ENCODE results near the gene SHLD1. TPM values are rescaled to one million over a fixed set of nuclear protein-coding genes. Genes with fewer than 3 reads are reported as not detected.

Gene SHLD1
- polyA plus RNA-seq, 1 donor (not counting 4 experiments of a cell fraction or from before 2014, with no cell fraction given) = 3.2 TPM

- H3K4me2 ChIP-seq (ENCODE audit: control insufficient read depth, extremely low read depth, insufficient read depth, low read depth, low read length) = no peak overlapping the region
- no peak overlapping the region for H2AFZ ChIP-seq (ENCODE audit: control insufficient read depth, low read length)
- no peaks in the 10 kb centered on the region for H3K9me3 ChIP-seq (ENCODE audit: control insufficient read depth, low read depth, low read length)
- no peak for FAIRE-seq
- H3K27ac ChIP-seq (ENCODE audit: control insufficient read depth, insufficient read depth, low read length) = no peak overlapping the region
- TF ChIP-seq EZH2 (IDR thresholded peaks at IDR 0.05; ENCODE audit: low read length) (no peak), CTCF (optimal IDR thresholded peaks at IDR 0.05 in 1 of 3, IDR thresholded peaks at IDR 0.05 in 1 of 3, conservative IDR thresholded peaks at IDR 0.05 in 1 of 3; ENCODE audit: extremely low read depth in 1 of 3, insufficient read depth in 2 of 3, low read length in 3 of 3) (no peak)
- no peaks in the 10 kb centered on the region for H4K20me1 ChIP-seq (ENCODE audit: control insufficient read depth, extremely low read depth, insufficient read depth, low read length)
- no peak overlapping the region for H3K4me3 ChIP-seq (ENCODE audit: control insufficient read depth in 2 of 3, extremely low read depth in 1 of 3, insufficient read depth in 2 of 3, low read depth in 1 of 3, low read length in 3 of 3)
- H3K4me1 ChIP-seq (ENCODE audit: control insufficient read depth, extremely low read depth, insufficient read depth, low read length) = no peaks in the 10 kb centered on the region
- no peaks in the 10 kb centered on the region for H3K79me2 ChIP-seq (ENCODE audit: control insufficient read depth, insufficient read depth, low read length)
- no peak overlapping the region for H3K9ac ChIP-seq (ENCODE audit: control insufficient read depth, extremely low read depth, insufficient read depth, low read length)
- no peak for DNase-seq (ENCODE audit: low read depth, low spot score)
- no peaks in the 10 kb centered on the region for H3K9me1 ChIP-seq (ENCODE audit: control insufficient read depth, extremely low read depth, insufficient read depth, low read length)
- dilution Hi-C loops (cut with MboI; ENCODE audit: extremely low pct_ligation_motif_present, low sequenced_read_pairs) = no loop called here
- no peaks in the 10 kb centered on the region for H3K36me3 ChIP-seq (ENCODE audit: control insufficient read depth in 2 of 2, extremely low read depth in 1 of 2, insufficient read depth in 2 of 2, low read length in 2 of 2)
- no peaks in the 10 kb centered on the region for H3K27me3 ChIP-seq (ENCODE audit: control insufficient read depth, extremely low read depth, insufficient read depth, low read length)
These were observed 60.7 kb downstream of the SHLD1 start for GRCh38 chr20:5810800-5811422.

- no peaks in the 10 kb centered on the region for H3K79me2 ChIP-seq (ENCODE audit: control insufficient read depth, insufficient read depth, low read length)
- no peak overlapping the region for H2AFZ ChIP-seq (ENCODE audit: control insufficient read depth, low read length)
- H3K27ac ChIP-seq (ENCODE audit: control insufficient read depth, insufficient read depth, low read length) = no peak overlapping the region
- DNase-seq (ENCODE audit: low read depth, low spot score) (no peak), FAIRE-seq (no peak)
- no peaks in the 10 kb centered on the region for H4K20me1 ChIP-seq (ENCODE audit: control insufficient read depth, extremely low read depth, insufficient read depth, low read length)
- no peak overlapping the region for H3K9ac ChIP-seq (ENCODE audit: control insufficient read depth, extremely low read depth, insufficient read depth, low read length)
- no peak overlapping the region for H3K4me3 ChIP-seq (ENCODE audit: control insufficient read depth in 2 of 3, extremely low read depth in 1 of 3, insufficient read depth in 2 of 3, low read depth in 1 of 3, low read length in 3 of 3)
- H3K36me3 ChIP-seq (ENCODE audit: control insufficient read depth in 2 of 2, extremely low read depth in 1 of 2, insufficient read depth in 2 of 2, low read length in 2 of 2) = no peaks in the 10 kb centered on the region
- H3K4me1 ChIP-seq (ENCODE audit: control insufficient read depth, extremely low read depth, insufficient read depth, low read length) = no peaks in the 10 kb centered on the region
- dilution Hi-C loops (cut with MboI; ENCODE audit: extremely low pct_ligation_motif_present, low sequenced_read_pairs) = no loop called here
- no peaks in the 10 kb centered on the region for H3K9me1 ChIP-seq (ENCODE audit: control insufficient read depth, extremely low read depth, insufficient read depth, low read length)
- H3K27me3 ChIP-seq (ENCODE audit: control insufficient read depth, extremely low read depth, insufficient read depth, low read length) = no peaks in the 10 kb centered on the region
- H3K4me2 ChIP-seq (ENCODE audit: control insufficient read depth, extremely low read depth, insufficient read depth, low read depth, low read length) = no peak overlapping the region
- no peak for TF ChIP-seq CTCF (optimal IDR thresholded peaks at IDR 0.05 in 1 of 3, IDR thresholded peaks at IDR 0.05 in 1 of 3, conservative IDR thresholded peaks at IDR 0.05 in 1 of 3; ENCODE audit: extremely low read depth in 1 of 3, insufficient read depth in 2 of 3, low read length in 3 of 3)
- no peak for TF ChIP-seq EZH2 (IDR thresholded peaks at IDR 0.05; ENCODE audit: low read length)
- no peaks in the 10 kb centered on the region for H3K9me3 ChIP-seq (ENCODE audit: control insufficient read depth, low read depth, low read length)
These were observed 61.5 kb downstream of the SHLD1 start for GRCh38 chr20:5811746-5812145.

Measured in keratinocyte (primary cell).